GM12878 (cell line): ENCODE data around the gene SLC22A4. TPM values are rescaled to one million over a fixed set of nuclear protein-coding genes. Genes with fewer than 3 reads are reported as not detected.

Source experiments
- ATAC-seq: fragments of 200-7000 bp; cut with Tn5 transposase; 3 replicates; pipeline ENCODE4 v1.9.1; 2020; ENCODE audit warnings: mild to moderate bottlenecking, moderate library complexity
- BruUV-seq: library from RNA; stranded (reverse); fragments of 400-500 nt; replicated peaks from 2 replicates; lab custom pipeline; 2021; lab: Mats Ljungman, UMichigan
- CTCF ChIA-PET: fragments of 300-600 bp; sonication (Branson Sonifier 250); formaldehyde crosslinking; extraction: SDS; loops from one replicate; lab custom pipeline; 2021; ENCODE audit warnings: inconsistent platforms; lab: Yijun Ruan, JAX
- POLR2A ChIA-PET: fragments of 350-600 bp; formaldehyde crosslinking; extraction: SDS; loops from one replicate; lab custom pipeline; 2021; ENCODE audit warnings: inconsistent platforms; lab: Charles Lee
- RAD21 ChIA-PET: fragments of 300-600 bp; sonication (Branson Sonifier 250); formaldehyde crosslinking; loops from one replicate; lab custom pipeline; 2023; ENCODE audit warnings: antibody characterized with exemption; ENCODE audit not compliant: unreplicated experiment; lab: Charles Lee
- SMC1A ChIA-PET: fragments of 300-600 bp; sonication (Branson Sonifier 250); formaldehyde crosslinking; loops from one replicate; lab custom pipeline; 2023; ENCODE audit not compliant: unreplicated experiment, uncharacterized antibody; lab: Charles Lee
- DNase-seq: peaks from one replicate; pipeline ENCODE4 v3.0.0-alpha.2; 2011; ENCODE audit warnings: low read depth, low spot score
- FAIRE-seq: peaks from 3 replicates; lab custom pipeline; 2011; peaks lifted over from hg19 to GRCh38; lab: Jason Lieb, UNC
- H2AFZ ChIP-seq: 2 replicates; pipeline ENCODE4 v1.6.0; 2011; ENCODE audit warnings: low read depth, low read length, control low read depth; ENCODE audit not compliant: control insufficient read depth
- H3K27ac ChIP-seq: 2 replicates; pipeline ENCODE4 v1.5.1; 2011; ENCODE audit warnings: control low read depth; ENCODE audit not compliant: control insufficient read depth, insufficient read depth
- H3K27me3 ChIP-seq, 2 experiments: replicated peaks in 1 of 2; 2 replicates each; pipeline versions ENCODE4 v1.6.0 to v1.6.1; 2011; ENCODE audit warnings: low read length in 1 of 2; ENCODE audit not compliant: control insufficient read depth in 2 of 2, insufficient read depth in 2 of 2
- H3K36me3 ChIP-seq, 2 experiments: 2 replicates each; pipeline ENCODE4 v1.5.1; 2011; ENCODE audit warnings: low read length in 1 of 2; ENCODE audit not compliant: control insufficient read depth in 2 of 2, insufficient read depth in 2 of 2
- H3K4me1 ChIP-seq: 2 replicates; pipeline ENCODE4 v1.6.1; 2011; ENCODE audit warnings: mild to moderate bottlenecking, low read length, moderate library complexity, mixed read lengths; ENCODE audit not compliant: control insufficient read depth, insufficient read depth
- H3K4me2 ChIP-seq: 2 replicates; pipeline ENCODE4 v1.6.0; 2011; ENCODE audit warnings: control low read depth; ENCODE audit not compliant: control insufficient read depth, insufficient read depth
- H3K4me3 ChIP-seq: fragments of 200-600 bp; sonication (generic); 2 replicates; pipeline ENCODE4 v1.5.1; 2016
- H3K79me2 ChIP-seq: 2 replicates; pipeline ENCODE4 v1.6.0; 2011; ENCODE audit warnings: low read length; ENCODE audit not compliant: control insufficient read depth, insufficient read depth
- H3K9ac ChIP-seq: 2 replicates; pipeline ENCODE4 v1.8.0; 2011; ENCODE audit warnings: low read length, control low read depth, mixed read lengths; ENCODE audit not compliant: control insufficient read depth, insufficient read depth
- H3K9me3 ChIP-seq: replicated peaks from 3 replicates; pipeline ENCODE4 v1.5.1; 2011; ENCODE audit warnings: mild to moderate bottlenecking, low read length; ENCODE audit not compliant: control insufficient read depth, insufficient read depth
- H4K20me1 ChIP-seq: 2 replicates; pipeline ENCODE4 v1.6.0; 2011; ENCODE audit not compliant: control insufficient read depth, insufficient read depth
- MXI1 ChIP-seq: fragments of 150-350 bp; IDR thresholded peaks from 2 replicates; pipeline ENCODE4 v1.6.1; 2011; ENCODE audit warnings: low read depth, mild to moderate bottlenecking, inconsistent platforms, low read length, improper control_type of control experiment
- NR2C1 ChIP-seq: fragments of 450-650 bp; IDR thresholded peaks from 2 replicates; pipeline ENCODE4 v1.6.1; 2017; ENCODE audit warnings: antibody characterized with exemption, mild to moderate bottlenecking, moderate library complexity
- NR2C2 ChIP-seq: IDR thresholded peaks from 2 replicates; pipeline ENCODE4 v1.6.1; 2011; ENCODE audit warnings: borderline replicate concordance, low read depth; ENCODE audit not compliant: control insufficient read depth, insufficient read length
- STAT1 ChIP-seq: fragments of 450-650 bp; conservative IDR thresholded peaks from 2 replicates; pipeline ENCODE4 v1.6.1; 2014; ENCODE audit warnings: antibody characterized with exemption, mild to moderate bottlenecking
- ZSCAN29 ChIP-seq: fragments of 450-650 bp; IDR thresholded peaks from 2 replicates; pipeline ENCODE4 v1.6.1; 2017; ENCODE audit warnings: mild to moderate bottlenecking, moderate library complexity
- WGBS: methylation state at CpG from one replicate; pipeline ENCODE4 v1.1.6; 2016; ENCODE audit warnings: low lambda C conversion rate; ENCODE audit not compliant: insufficient replicate concordance, insufficient coverage; ENCODE audit errors: missing lambda C conversion rate; 5-methylcytosine and 5-hydroxymethylcytosine counted together
- in situ Hi-C: fragments of 300-500 bp; cut with MboI; formaldehyde crosslinking; loops from 9 replicates; pipeline ENCODE4 v1.14.3; 2018; ENCODE audit warnings: mixed read lengths
- intact Hi-C: fragments of 100-400 bp; cut with micrococcal nuclease; formaldehyde crosslinking; loops from one replicate; pipeline ENCODE4 v1.14.2; 2022; ENCODE audit not compliant: unreplicated experiment
- polyA plus RNA-seq, 11 experiments: library from polyadenylated mRNA; depleted of rRNA in 4 of 11; unstranded in 6 of 11; stranded (reverse) in 5 of 11; fragments of >200 nt; fragmentation: Nextera tagmentation in 4 of 11; fragmentation: Illumina TruSeq in 1 of 11; extraction: Ambion mirVana in 4 of 11; extraction: Trizol in 1 of 11; gene quantifications; 1 replicate in 1 of 11; 2 replicates in 10 of 11; pipeline versions ENCODE4 v1.2.1 to v1.2.3, GENCODE V29; 2011 to 2016; ENCODE audit warnings: inconsistent platforms in 2 of 11, missing spikeins in 2 of 11, low read depth in 1 of 11
- total RNA-seq, 4 experiments: library from RNA; depleted of rRNA in 3 of 4; stranded (reverse); fragments of >200 nt in 3 of 4; fragmentation: Illumina TruSeq in 1 of 4; extraction: Trizol in 1 of 4; gene quantifications; 2 replicates each; pipeline versions ENCODE4 v1.2.1 to v1.2.3, GENCODE V29; 2013 to 2021
- TF ChIP-seq, protein P1 (sequence below): fragments of 450-650 bp; IDR thresholded peaks from 2 replicates; pipeline ENCODE4 v1.6.1; 2017; ENCODE audit warnings: antibody characterized with exemption, mild to moderate bottlenecking, moderate library complexity
- TF ChIP-seq, protein P2 (sequence below): IDR thresholded peaks from 2 replicates; pipeline ENCODE4 v1.6.1; 2012; ENCODE audit warnings: improper control_type of control experiment, low read depth, low read length; ENCODE audit not compliant: insufficient replicate concordance
- TF ChIP-seq, protein P3 (sequence below): fragments of 450-650 bp; IDR thresholded peaks from 2 replicates; pipeline ENCODE4 v1.6.1; 2016; ENCODE audit warnings: mild to moderate bottlenecking
- TF ChIP-seq, protein P4 (sequence below): IDR thresholded peaks from 2 replicates; pipeline ENCODE4 v1.6.1; 2011; ENCODE audit warnings: borderline replicate concordance, low read depth, mild to moderate bottlenecking, moderate library complexity, low read length; ENCODE audit not compliant: insufficient read depth, poor library complexity, severe bottlenecking

SLC22A4 gene
- total and polyA plus RNA-seq, 10 of the 15 experiments (the other 5 are each of a cell fraction or from before 2014, with no cell fraction given), result 0.04 to 0.61 (median 0.10) TPM; not detected in 2

DNA sequence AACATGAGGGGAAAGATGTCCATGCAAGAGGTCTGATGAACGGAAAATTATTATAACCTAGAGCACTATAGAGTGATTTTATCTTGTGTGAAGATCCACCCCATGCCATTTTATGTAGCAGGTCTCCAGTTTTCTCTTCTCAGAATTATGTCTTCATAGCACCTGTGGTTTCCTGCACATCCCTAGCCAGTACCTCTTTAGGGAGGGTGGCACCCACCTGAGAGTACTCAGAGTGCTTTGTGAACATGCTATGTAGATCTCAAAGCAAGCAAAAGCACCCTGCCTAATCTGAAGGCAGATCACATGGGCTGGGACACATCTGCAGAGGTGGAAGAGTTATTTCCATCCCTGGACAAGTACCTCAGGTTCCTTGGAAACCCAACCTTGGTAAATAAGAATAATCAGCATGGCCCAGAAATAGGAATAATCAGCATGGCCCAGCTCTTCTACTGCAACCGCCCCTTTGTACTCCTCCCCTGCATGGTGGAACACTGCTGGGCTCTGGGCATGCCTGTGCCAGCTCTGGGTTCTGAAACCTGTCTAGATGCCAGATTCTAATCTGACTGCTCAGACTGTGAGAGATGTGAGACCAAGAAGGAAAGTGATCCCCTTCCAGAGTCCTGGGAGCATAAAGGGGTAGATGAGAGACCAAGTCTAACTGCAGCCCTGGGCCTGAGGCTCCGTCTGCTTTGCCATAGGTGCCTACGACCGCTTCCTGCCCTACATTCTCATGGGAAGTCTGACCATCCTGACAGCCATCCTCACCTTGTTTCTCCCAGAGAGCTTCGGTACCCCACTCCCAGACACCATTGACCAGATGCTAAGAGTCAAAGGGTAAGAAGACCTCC is 99.0 kb downstream of the SLC22A4 start:
- Histone ChIP-seq H3K79me2 (no peaks in the 10 kb centered on the region), H2AFZ (no peak overlapping the region), H3K36me3 (no peaks in the 10 kb centered on the region), H3K4me2 (no peak overlapping the region), H3K27ac (no peak overlapping the region), H3K9ac (no peak overlapping the region), H4K20me1 (no peaks in the 10 kb centered on the region), H3K4me1 (peaks cover 9% of the 10 kb centered on the region), H3K27me3 (no peaks in the 10 kb centered on the region), H3K9me3 (no peaks in the 10 kb centered on the region), H3K4me3 (no peak overlapping the region)
- FAIRE-seq, result no peak
- ChIA-PET SMC1A (interaction anchor here (1.6 to 16.0 kb wide), 3 partner anchors 58 to 108 kb away, joined by 3 to 340 read pairs (median 4); no protein-coding TSS in a partner anchor), RAD21 (interaction anchor here (1.1 to 2.2 kb wide), 3 partner anchors 19 to 158 kb away, joined by 3 to 15 read pairs (median 6); no protein-coding TSS in a partner anchor), POLR2A (no interaction called here), CTCF (interaction anchor here (0.6 to 22.4 kb wide), 4 partner anchors 30 to 214 kb away, joined by 3 to 481 read pairs (median 4); no protein-coding TSS in a partner anchor)
- intact Hi-C loops (no loop called here), in situ Hi-C loops (no loop called here)
- no peak for ATAC-seq
- WGBS, result 82% methylated on average over 6 of the region's 6 CpGs
- no peak for DNase-seq
- BruUV-seq, result no TSS peak
- TF ChIP-seq, protein P1, sequence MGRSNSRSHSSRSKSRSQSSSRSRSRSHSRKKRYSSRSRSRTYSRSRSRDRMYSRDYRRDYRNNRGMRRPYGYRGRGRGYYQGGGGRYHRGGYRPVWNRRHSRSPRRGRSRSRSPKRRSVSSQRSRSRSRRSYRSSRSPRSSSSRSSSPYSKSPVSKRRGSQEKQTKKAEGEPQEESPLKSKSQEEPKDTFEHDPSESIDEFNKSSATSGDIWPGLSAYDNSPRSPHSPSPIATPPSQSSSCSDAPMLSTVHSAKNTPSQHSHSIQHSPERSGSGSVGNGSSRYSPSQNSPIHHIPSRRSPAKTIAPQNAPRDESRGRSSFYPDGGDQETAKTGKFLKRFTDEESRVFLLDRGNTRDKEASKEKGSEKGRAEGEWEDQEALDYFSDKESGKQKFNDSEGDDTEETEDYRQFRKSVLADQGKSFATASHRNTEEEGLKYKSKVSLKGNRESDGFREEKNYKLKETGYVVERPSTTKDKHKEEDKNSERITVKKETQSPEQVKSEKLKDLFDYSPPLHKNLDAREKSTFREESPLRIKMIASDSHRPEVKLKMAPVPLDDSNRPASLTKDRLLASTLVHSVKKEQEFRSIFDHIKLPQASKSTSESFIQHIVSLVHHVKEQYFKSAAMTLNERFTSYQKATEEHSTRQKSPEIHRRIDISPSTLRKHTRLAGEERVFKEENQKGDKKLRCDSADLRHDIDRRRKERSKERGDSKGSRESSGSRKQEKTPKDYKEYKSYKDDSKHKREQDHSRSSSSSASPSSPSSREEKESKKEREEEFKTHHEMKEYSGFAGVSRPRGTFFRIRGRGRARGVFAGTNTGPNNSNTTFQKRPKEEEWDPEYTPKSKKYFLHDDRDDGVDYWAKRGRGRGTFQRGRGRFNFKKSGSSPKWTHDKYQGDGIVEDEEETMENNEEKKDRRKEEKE, result no peak
- TF ChIP-seq, protein P2, sequence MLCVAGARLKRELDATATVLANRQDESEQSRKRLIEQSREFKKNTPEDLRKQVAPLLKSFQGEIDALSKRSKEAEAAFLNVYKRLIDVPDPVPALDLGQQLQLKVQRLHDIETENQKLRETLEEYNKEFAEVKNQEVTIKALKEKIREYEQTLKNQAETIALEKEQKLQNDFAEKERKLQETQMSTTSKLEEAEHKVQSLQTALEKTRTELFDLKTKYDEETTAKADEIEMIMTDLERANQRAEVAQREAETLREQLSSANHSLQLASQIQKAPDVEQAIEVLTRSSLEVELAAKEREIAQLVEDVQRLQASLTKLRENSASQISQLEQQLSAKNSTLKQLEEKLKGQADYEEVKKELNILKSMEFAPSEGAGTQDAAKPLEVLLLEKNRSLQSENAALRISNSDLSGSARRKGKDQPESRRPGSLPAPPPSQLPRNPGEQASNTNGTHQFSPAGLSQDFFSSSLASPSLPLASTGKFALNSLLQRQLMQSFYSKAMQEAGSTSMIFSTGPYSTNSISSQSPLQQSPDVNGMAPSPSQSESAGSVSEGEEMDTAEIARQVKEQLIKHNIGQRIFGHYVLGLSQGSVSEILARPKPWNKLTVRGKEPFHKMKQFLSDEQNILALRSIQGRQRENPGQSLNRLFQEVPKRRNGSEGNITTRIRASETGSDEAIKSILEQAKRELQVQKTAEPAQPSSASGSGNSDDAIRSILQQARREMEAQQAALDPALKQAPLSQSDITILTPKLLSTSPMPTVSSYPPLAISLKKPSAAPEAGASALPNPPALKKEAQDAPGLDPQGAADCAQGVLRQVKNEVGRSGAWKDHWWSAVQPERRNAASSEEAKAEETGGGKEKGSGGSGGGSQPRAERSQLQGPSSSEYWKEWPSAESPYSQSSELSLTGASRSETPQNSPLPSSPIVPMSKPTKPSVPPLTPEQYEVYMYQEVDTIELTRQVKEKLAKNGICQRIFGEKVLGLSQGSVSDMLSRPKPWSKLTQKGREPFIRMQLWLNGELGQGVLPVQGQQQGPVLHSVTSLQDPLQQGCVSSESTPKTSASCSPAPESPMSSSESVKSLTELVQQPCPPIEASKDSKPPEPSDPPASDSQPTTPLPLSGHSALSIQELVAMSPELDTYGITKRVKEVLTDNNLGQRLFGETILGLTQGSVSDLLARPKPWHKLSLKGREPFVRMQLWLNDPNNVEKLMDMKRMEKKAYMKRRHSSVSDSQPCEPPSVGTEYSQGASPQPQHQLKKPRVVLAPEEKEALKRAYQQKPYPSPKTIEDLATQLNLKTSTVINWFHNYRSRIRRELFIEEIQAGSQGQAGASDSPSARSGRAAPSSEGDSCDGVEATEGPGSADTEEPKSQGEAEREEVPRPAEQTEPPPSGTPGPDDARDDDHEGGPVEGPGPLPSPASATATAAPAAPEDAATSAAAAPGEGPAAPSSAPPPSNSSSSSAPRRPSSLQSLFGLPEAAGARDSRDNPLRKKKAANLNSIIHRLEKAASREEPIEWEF, result no peak
- TF ChIP-seq STAT1 (no peak), MXI1 (no peak), NR2C2 (no peak), NR2C1 (no peak), ZSCAN29 (no peak)
- TF ChIP-seq, protein P3, sequence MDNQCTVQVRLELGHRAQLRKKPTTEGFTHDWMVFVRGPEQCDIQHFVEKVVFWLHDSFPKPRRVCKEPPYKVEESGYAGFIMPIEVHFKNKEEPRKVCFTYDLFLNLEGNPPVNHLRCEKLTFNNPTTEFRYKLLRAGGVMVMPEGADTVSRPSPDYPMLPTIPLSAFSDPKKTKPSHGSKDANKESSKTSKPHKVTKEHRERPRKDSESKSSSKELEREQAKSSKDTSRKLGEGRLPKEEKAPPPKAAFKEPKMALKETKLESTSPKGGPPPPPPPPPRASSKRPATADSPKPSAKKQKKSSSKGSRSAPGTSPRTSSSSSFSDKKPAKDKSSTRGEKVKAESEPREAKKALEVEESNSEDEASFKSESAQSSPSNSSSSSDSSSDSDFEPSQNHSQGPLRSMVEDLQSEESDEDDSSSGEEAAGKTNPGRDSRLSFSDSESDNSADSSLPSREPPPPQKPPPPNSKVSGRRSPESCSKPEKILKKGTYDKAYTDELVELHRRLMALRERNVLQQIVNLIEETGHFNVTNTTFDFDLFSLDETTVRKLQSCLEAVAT, result no peak
- TF ChIP-seq, protein P4, sequence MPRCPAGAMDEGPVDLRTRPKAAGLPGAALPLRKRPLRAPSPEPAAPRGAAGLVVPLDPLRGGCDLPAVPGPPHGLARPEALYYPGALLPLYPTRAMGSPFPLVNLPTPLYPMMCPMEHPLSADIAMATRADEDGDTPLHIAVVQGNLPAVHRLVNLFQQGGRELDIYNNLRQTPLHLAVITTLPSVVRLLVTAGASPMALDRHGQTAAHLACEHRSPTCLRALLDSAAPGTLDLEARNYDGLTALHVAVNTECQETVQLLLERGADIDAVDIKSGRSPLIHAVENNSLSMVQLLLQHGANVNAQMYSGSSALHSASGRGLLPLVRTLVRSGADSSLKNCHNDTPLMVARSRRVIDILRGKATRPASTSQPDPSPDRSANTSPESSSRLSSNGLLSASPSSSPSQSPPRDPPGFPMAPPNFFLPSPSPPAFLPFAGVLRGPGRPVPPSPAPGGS, result no peak
